ENCODE data around the gene CPVL.

Gene CPVL

GRCh38 chr7:29146057-29146706 lies at the start of gene CPVL:
Gene CPVL, minus strand, starts transcription at chr7:29146537. Its CDS starts 25,476 bp downstream, at chr7:29121061.
- DNase-seq (ENCODE audit: low read depth) = no peak
- no peak for TF ChIP-seq CTCF (conservative IDR thresholded peaks at IDR 0.05; ENCODE audit: low read depth, low read length)
- peak within 1 kb of the TSS; percentile 24 for H3K4me3 ChIP-seq (ENCODE audit: low read depth, low read length)

GRCh38 chr7:29194594-29195427 lies 48.5 kb upstream of the CPVL start, which contains the start of gene CHN2:
Gene CHN2, plus strand, starts transcription at chr7:29194775.
- peak within 1 kb of the TSS; percentile 58 for H3K4me3 ChIP-seq (ENCODE audit: low read depth, low read length)
- no peak for TF ChIP-seq CTCF (conservative IDR thresholded peaks at IDR 0.05; ENCODE audit: low read depth, low read length)
- DNase-seq (ENCODE audit: low read depth) = no peak

GRCh38 chr7:29194206-29194593 lies 47.9 kb upstream of the CPVL start:
- peak overlapping the region; percentile 58 for H3K4me3 ChIP-seq (ENCODE audit: low read depth, low read length)

GRCh38 chr7:29193316-29194205 lies 47.2 kb upstream of the CPVL start:
- H3K4me3 ChIP-seq (ENCODE audit: low read depth, low read length) = no peak overlapping the region
- DNase-seq (ENCODE audit: low read depth) = no peak
- TF ChIP-seq CTCF (conservative IDR thresholded peaks at IDR 0.05; ENCODE audit: low read depth, low read length) = no peak

More at GRCh38 chr7:29194206-29194593, 47.9 kb upstream of the CPVL start:
- TF ChIP-seq CTCF (conservative IDR thresholded peaks at IDR 0.05; ENCODE audit: low read depth, low read length) = no peak
- no peak for DNase-seq (ENCODE audit: low read depth)

- no peak for DNase-seq (ENCODE audit: low read depth)
- TF ChIP-seq CTCF (conservative IDR thresholded peaks at IDR 0.05; ENCODE audit: low read depth, low read length) = no peak
- no peak overlapping the region for H3K4me3 ChIP-seq (ENCODE audit: low read depth, low read length)
Measured at GRCh38 chr7:29192811-29193210, 46.5 kb upstream of the CPVL start.

GRCh38 chr7:29192323-29192722 lies 46.0 kb upstream of the CPVL start:
- TF ChIP-seq CTCF (conservative IDR thresholded peaks at IDR 0.05; ENCODE audit: low read depth, low read length) = no peak
- H3K4me3 ChIP-seq (ENCODE audit: low read depth, low read length) = no peak overlapping the region
- no peak for DNase-seq (ENCODE audit: low read depth)
